Stimulated activated effector memory CD8-positive, alpha-beta T cell treated with anti-CD3 and anti-CD28 coated beads, Interleukin-12 subunit alpha, Interleukin-12 subunit beta, amount 100 ng/mL, for 72 hours (primary cell): Measurements from ENCODE around the gene COL11A1.
"Not testable (repeated sequence)": the region's sequence is repeated elsewhere in the genome, so short reads cannot be mapped to it uniquely, and the experiment has no call there.

Experiments used
- ATAC-seq: fragments of 150-1000 bp; cut with Tn5 transposase; 2 replicates; pipeline ENCODE4 v1.10.0; 2021
- DNase-seq, 2 donors: peaks; one replicate each; pipeline ENCODE4 v3.0.0; 2021 to 2022; ENCODE audit warnings: low spot score in 2 of 2
- H3K27ac Mint-ChIP-seq: one replicate; pipeline ENCODE4 v1.8.0; 2022; ENCODE audit warnings: mild to moderate bottlenecking, mixed read lengths
- H3K36me3 Mint-ChIP-seq: one replicate; pipeline ENCODE4 v1.8.0; 2022; ENCODE audit warnings: mild to moderate bottlenecking, mixed read lengths
- H3K4me1 Mint-ChIP-seq: one replicate; pipeline ENCODE4 v1.8.0; 2022; ENCODE audit warnings: mixed read lengths
- H3K4me3 Mint-ChIP-seq: one replicate; pipeline ENCODE4 v1.8.0; 2022; ENCODE audit warnings: mild to moderate bottlenecking, mixed read lengths
- H3K9me3 Mint-ChIP-seq: one replicate; pipeline ENCODE4 v1.8.0; 2022; ENCODE audit warnings: mixed read lengths

Gene COL11A1

GRCh38 chr1:102851616-102852015, 256.7 kb downstream of the COL11A1 start:
- no peak overlapping the region for H3K27ac Mint-ChIP-seq
- H3K36me3 Mint-ChIP-seq, result no peaks in the 10 kb centered on the region

DNA sequence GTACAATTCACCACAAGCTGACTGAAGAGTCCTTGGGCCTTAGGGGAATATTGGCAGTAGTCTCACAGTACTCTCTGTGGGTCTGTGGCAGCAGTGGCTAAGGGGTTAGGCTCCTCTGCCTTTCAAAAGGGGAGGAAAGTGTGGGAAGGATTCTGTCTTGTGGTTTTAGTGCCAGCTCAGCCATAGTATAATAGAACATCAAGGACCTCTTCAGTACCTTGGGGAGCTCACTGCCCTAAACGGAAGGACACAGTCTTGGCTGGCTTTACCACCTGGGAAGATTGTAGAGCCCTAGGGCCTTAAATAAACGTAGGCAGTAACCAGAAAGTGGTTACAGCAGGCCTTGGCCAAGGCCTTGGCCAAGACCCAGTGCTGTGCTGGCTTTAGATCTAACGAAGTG, 265.7 kb downstream of the COL11A1 start:
- H3K36me3 Mint-ChIP-seq, result no peaks in the 10 kb centered on the region
- no peak overlapping the region for H3K4me3 Mint-ChIP-seq
- no peak overlapping the region for H3K27ac Mint-ChIP-seq
- ATAC-seq (no peak), DNase-seq (no peak)
- peaks cover 15% of the 10 kb centered on the region for H3K9me3 Mint-ChIP-seq
- no peaks in the 10 kb centered on the region for H3K4me1 Mint-ChIP-seq

More at GRCh38 chr1:102851616-102852015, 256.7 kb downstream of the COL11A1 start:
- ATAC-seq (no peak), DNase-seq (no peak)
- Mint-ChIP-seq H3K9me3 (peaks cover 12% of the 10 kb centered on the region), H3K4me1 (no peaks in the 10 kb centered on the region), H3K4me3 (no peak overlapping the region)

DNA sequence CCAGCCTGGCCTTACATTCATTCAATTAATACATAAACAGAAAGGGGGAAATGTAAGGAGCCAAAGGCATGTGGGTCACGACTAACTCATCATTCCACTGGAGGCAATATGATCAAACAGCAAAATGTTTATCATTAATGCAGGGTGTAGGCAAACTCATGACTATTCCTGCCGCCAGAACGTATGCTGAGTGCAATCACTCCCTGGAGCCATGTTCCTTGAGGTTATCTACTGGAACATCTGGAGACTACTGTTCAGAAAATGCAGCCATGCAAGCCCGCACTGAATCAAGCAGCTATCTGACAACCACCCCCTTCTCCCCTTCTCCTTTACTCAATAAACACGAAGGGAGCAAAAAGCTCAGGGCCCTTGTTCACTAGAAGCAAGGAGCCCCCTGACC, 267.6 kb downstream of the COL11A1 start:
- Mint-ChIP-seq H3K36me3 (no peaks in the 10 kb centered on the region), H3K9me3 (peaks cover 12% of the 10 kb centered on the region), H3K27ac (no peak overlapping the region), H3K4me1 (no peaks in the 10 kb centered on the region), H3K4me3 (no peak overlapping the region)
- DNase-seq (no peak), ATAC-seq (no peak)

- DNase-seq, result no peak
- Mint-ChIP-seq H3K27ac (no peak overlapping the region), H3K9me3 (peaks cover 11% of the 10 kb centered on the region), H3K36me3 (no peaks in the 10 kb centered on the region), H3K4me3 (no peak overlapping the region), H3K4me1 (no peaks in the 10 kb centered on the region)
- no peak for ATAC-seq
These were observed 270.3 kb downstream of the COL11A1 start for GRCh38 chr1:102838016-102838415.

GRCh38 chr1:102837551-102837950, 270.8 kb downstream of the COL11A1 start:
- peaks cover 13% of the 10 kb centered on the region for H3K9me3 Mint-ChIP-seq
- H3K27ac Mint-ChIP-seq, result no peak overlapping the region

DNA sequence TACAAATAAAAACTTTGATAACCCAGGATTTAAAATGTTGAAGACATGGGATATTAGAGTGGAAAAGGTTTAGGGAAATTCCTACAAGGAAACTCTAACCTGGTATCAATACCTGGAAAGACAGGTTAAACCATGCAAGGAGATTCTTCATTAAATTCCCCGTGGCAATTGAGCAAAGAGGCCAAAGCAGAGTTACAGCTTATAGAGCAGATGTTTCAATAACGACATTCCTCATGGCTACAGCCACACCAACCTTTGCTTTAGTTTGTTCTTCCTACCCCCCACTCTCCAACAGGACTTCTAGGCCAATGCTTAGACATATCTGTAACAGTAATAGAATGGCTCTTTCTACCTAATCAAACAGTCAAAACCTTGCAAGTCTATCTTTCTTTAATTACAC, 271.3 kb downstream of the COL11A1 start:
- H3K9me3 Mint-ChIP-seq, result peaks cover 13% of the 10 kb centered on the region
- DNase-seq (no peak), ATAC-seq (no peak)
- no peak overlapping the region for H3K4me3 Mint-ChIP-seq
- H3K4me1 Mint-ChIP-seq, result no peaks in the 10 kb centered on the region
- no peak overlapping the region for H3K27ac Mint-ChIP-seq
- H3K36me3 Mint-ChIP-seq, result no peaks in the 10 kb centered on the region

More at GRCh38 chr1:102837551-102837950, 270.8 kb downstream of the COL11A1 start:
- no peaks in the 10 kb centered on the region for H3K4me1 Mint-ChIP-seq
- no peaks in the 10 kb centered on the region for H3K36me3 Mint-ChIP-seq
- H3K4me3 Mint-ChIP-seq, result no peak overlapping the region
- ATAC-seq, result no peak
- no peak for DNase-seq

GRCh38 chr1:102834688-102835320, 273.5 kb downstream of the COL11A1 start:
- ATAC-seq (no peak), DNase-seq (no peak)
- Mint-ChIP-seq H3K4me3 (no peak overlapping the region), H3K4me1 (no peaks in the 10 kb centered on the region), H3K9me3 (peaks cover 13% of the 10 kb centered on the region), H3K36me3 (no peaks in the 10 kb centered on the region), H3K27ac (no peak overlapping the region)

GRCh38 chr1:102833151-102833550, 275.2 kb downstream of the COL11A1 start:
- DNase-seq (no peak), ATAC-seq (no peak)
- H3K4me1 Mint-ChIP-seq, result no peaks in the 10 kb centered on the region
- peaks cover 12% of the 10 kb centered on the region for H3K9me3 Mint-ChIP-seq
- H3K4me3 Mint-ChIP-seq, result no peak overlapping the region
- H3K27ac Mint-ChIP-seq, result no peak overlapping the region
- no peaks in the 10 kb centered on the region for H3K36me3 Mint-ChIP-seq

DNA sequence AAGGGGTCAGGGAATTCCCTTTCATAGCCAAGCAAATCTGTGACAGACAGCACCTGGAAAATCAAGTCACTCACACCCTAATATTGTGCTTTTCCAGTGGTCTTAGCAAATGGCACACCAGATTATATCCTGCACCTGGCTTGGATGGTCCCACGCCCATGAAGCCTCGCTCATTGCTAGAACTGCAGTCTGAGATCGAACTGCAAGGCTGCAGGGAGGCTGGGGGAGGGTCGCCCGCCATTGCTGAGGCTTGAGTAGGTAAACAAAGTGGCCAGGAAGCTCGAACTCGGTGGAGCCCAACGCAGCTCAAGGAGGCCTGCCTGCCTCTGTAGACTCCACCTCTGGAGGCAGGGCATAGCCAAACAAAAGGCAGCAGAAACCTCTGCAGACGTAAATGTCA, 281.6 kb downstream of the COL11A1 start:
- not testable (repeated sequence) for H3K4me3 Mint-ChIP-seq, DNase-seq, ATAC-seq, H3K4me1 Mint-ChIP-seq, H3K36me3 Mint-ChIP-seq, H3K27ac Mint-ChIP-seq
- peaks cover 16% of the 10 kb centered on the region for H3K9me3 Mint-ChIP-seq
